HG02610 (cell line): ENCODE data around the gene EXOG.

Experiments
- ATAC-seq: cut with Tn5 transposase; IDR thresholded peaks from one replicate; pipeline ENCODE4 v1.9.1; 2021; ENCODE audit warnings: mild to moderate bottlenecking, moderate library complexity; ENCODE audit not compliant: unreplicated experiment

EXOG gene

DNA sequence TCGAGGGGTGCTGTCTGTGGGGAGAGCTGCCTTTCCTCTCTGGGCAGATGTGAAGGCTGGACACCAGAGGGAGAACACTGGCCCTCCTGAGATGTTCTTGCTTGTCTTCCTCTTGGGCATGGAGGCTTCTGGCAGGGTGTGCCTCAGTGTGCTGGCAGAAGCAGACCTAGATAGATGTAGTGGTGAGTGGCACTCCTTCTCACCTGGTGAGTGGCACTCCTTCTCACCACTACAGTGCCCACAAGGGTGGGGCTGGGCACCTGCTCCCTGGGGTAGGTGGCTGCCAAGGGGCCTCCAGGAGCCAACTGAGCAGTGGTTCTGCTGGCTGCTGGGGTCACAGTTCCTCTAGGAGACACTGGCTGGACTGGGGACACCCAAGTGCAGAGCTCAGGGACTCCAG lies 23.8 kb upstream of the EXOG start:
- ATAC-seq: no peak

DNA sequence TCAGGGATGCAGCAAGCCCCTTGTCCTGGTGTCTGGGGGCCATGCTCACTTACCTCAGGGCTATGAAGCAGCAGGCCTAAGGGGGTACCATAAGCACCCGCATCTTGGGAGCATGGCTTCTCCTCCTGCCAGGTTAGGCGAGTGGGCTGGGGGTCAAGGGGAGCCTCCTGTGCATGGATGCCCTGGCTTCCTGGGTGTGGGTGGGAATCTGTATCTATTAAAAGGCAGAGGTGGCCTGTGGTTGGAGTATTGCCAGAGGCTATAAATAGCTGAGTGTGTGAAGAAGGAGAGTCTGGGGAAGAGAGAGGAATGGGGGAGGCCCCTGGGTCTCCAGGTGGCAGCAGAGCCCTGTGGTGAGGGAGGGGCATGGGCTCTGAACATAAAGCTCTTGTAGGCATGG lies 22.9 kb upstream of the EXOG start:
- no peak for ATAC-seq

DNA sequence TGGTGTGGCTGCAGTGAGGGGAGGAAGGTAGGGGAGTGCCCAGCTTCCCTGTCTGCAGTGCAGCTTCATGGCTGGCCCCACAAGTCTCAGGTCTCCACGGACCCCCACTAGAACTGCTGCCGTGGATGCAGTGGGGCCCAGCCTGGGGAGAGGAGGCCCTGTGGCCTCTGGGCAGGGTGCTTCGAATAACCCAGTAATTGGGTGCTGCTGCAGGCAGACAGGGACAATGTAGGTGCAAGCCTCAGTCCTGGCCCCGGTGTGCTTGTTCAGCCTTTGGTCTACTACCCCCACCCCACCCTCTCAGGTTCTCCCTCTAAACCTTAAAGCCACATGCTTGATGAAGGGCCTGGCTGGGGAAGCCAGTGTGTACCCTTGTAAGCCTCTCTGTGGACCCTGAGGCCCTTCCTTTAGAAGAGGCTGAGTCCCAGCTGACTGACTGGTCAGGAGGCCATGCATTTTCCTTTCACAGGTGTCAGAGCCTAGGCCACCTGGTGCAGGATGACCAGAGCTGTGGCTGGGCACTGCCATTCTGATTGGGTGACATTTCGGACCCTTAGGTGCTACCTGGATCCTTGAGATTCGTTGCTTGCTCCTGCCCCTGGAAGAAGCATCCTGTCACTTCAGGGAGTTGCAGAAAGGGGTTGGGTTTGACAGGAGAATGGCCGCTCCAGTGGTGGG lies 21.1 kb upstream of the EXOG start:
- ATAC-seq: no peak

DNA sequence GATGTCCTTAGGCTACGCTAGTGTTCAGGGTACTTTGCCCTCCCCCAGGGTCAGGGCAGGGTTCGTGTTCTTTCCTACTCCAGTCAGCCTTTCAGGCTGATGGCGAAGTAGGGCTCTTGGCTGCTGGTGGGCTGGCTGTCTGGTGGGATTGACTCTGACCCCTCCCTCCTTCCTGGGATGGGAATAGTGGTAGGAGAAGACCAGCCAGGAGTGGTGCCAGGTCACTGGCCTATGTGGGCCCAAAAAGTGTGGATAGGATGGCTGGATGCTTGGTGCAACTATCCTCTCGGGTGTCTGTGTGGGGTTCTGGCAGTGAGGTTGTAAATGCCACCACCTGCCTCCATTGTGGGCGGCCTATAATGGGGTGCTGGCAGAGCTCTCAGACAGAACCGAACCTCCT lies 20.4 kb upstream of the EXOG start:
- ATAC-seq: no peak

GRCh38 chr3:38476157-38476756 lies 19.9 kb upstream of the EXOG start:
- ATAC-seq: no peak

DNA sequence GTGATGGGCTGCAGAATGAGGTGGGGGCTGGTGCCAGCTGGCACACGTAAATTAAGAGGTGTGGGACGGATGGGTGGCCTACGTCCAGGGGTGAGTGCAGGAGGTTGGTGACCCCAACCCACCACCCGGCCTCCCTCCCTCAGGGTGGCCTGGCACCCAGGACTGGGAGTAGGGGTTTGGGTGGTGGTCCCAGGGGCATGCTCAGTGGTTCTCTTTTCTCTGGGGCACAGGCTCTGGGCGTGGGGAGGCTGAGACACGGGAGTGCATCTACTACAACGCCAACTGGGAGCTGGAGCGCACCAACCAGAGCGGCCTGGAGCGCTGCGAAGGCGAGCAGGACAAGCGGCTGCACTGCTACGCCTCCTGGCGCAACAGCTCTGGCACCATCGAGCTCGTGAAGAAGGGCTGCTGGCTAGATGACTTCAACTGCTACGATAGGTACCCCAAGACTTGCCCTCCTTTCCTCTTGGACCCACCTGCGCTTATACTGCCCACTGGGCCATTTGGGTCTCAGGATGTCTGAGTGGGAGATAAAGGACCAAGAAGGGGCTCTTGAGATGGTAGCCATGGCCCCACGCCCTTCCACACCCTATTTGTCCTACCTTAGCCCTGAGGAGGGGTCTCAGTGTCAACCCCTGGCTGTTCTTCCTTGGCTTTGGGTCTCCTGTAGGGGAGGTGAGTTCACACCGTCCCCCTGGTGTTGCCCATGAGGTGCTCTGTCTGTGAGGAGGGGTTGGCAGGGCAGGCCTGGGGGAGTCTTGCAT lies 18.9 kb upstream of the EXOG start:
- no peak for ATAC-seq

- no peak for ATAC-seq
Measured at GRCh38 chr3:38477839-38478450, 18.2 kb upstream of the EXOG start.

GRCh38 chr3:38478901-38479300 lies 17.2 kb upstream of the EXOG start:
- no peak for ATAC-seq

GRCh38 chr3:38479431-38480092 lies 16.6 kb upstream of the EXOG start:
- ATAC-seq: no peak

DNA sequence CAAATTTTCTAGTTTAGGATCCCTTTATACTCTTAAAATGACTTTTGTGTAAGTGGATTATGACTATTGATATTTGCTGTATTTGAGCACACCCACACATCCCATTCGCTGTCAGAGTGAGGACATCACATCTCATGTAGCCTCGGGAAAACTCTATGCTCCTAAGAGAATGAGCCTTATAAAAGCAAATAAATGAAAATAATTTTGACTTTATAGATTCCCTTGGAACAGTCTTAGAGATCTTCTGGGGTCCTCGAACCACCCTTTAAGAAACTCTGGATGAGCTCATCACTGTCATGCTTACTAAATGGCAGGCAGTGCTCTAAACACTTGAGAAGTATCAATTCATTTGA lies 16.1 kb upstream of the EXOG start:
- no peak for ATAC-seq

DNA sequence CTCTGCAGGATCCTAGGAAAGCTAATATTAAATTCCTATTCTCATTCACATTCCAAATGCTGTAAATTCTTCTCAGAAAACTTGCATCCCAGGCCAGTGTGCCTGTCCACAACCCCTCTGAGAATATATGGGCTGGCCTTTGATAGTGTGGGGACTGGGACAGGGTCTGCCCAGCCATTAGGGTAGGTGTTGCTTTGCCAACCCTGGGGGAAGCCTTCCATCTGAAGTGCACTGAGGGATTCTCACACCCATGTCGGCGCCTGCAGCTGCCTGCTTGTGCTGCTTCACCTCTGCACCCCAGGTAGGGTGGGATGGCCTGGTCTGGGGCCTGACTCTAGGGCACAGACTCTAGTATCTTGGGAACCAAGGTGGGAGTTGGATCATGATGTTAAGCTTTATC lies 15.2 kb upstream of the EXOG start:
- ATAC-seq: no peak

GRCh38 chr3:38482951-38483350 lies 13.2 kb upstream of the EXOG start:
- no peak for ATAC-seq

DNA sequence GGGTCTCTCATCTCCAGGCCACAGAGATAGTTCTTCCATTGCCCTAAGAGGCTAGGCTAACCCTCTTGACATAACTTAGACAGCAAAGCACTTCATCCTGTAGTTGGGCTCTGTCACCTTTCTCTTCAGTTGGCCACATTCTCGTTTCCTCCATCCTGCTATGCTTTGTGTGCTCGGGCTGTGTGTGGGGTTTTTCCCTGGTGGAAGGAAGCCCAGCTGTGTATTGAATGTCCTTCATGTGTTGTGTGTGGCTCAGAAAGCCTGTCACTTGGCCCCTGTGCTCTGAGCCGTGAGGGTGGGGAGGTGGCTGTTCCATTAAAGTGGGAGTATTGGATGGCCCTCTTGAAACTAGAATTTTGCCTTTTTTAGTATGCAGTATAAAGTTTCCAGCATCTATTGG lies 8.8 kb upstream of the EXOG start:
- ATAC-seq: peak; percentile 90

- no peak for ATAC-seq
Measured at GRCh38 chr3:38488949-38489348, 7.2 kb upstream of the EXOG start.

- ATAC-seq: no peak
Measured at GRCh38 chr3:38489766-38490165, 6.4 kb upstream of the EXOG start.

DNA sequence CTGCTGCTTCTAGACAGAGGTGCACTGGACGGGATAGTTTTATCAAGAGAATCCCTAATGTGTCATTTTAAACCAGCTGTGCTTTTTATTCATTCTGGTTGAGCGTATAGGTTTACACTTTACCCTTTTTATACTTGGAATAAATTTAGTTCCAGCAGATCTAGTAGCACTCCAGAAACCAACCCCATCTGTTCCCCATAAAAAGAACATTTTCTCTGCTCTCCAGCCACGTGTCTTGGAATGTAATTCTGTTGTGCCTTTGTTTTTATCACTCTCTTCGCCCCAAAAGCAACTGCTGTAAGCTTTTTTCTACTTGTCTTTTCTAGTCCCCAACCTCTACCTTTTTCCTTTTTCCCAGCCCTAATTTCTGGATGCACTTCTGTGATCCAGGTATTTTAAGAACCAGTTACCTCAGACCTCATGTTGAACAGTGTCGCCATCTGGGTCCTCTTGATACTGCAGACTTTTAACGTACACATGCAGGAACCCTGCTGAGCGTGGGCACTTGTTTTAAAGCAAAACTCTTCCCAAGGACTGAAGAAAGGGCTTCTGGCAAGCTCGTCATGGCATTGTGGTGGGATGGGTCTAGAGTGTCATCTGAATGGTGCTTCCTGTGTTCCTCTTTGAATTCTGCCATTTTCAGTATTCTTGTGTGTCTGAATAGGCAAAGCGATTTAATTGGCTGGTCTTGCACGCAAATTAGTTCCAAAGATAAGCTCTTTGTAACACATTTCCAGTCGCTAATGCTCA lies 5.7 kb upstream of the EXOG start:
- no peak for ATAC-seq

GRCh38 chr3:38491215-38491614 lies 4.9 kb upstream of the EXOG start:
- ATAC-seq: no peak

- ATAC-seq: no peak
Measured at GRCh38 chr3:38493031-38493430, 3.1 kb upstream of the EXOG start.

DNA sequence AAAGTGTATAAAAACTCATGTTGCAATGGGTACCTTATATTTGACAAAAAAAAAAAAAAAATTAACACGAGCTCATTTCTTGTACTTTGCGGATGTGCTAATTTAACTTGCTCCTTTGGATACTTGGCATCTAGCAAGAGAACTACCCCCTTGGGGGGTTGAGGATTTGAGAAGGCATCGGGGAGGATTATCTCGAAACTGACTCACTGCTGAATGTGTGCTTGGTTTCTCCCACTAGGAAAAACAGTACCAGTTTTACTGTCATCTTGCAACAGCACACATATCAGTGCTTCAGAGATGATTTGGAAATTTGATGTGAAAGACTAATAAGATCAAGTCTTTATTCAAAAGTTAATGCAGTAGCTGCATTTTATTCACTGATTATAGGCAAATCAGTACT lies 891 bp downstream of the EXOG start:
- no peak for ATAC-seq

DNA sequence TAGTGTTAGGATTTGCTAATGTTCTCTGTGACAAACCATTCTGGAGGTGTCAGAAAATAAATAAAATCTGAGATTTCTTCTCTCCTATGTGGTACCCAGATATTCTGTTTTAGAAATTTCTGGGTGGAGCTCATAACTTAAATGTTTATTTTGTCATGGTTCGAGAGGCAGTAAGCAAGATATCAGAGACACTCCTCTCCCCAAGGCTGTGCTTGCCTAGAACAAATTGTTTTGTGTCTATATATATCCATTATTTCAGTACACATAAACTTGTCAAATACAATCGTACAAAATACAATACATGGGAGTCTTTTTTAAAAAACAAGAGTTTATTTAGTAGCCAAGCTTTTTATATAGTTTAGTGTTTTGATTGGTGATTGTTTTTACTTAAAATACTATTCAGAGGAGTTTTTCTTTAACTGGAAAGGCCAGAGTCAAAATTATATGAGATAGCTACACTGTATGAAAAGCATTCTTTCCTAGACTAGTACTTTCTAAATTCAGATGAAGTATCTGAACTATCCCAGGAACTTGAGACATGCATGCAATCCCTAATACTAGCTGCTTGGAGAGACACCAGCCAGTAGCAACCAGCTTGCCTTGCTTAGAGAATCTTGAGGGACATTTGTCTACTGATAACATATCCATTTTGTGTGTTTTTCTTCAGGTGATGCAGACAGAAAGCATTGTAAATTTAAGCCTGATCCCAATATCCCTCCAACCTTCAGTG lies 4.7 kb downstream of the EXOG start:
- no peak for ATAC-seq
